HFFc6 (cell line): Measurements from ENCODE around the gene TAAR8. TPM values are rescaled to one million over a fixed set of nuclear protein-coding genes. Genes with fewer than 3 reads are reported as not detected.

Source experiments
- DNase-seq: peaks from one replicate; pipeline ENCODE4 v3.0.0-alpha.2; 2018
- H3K27ac Mint-ChIP-seq: 2 replicates; pipeline ENCODE4 v1.8.0; 2020; ENCODE audit warnings: mild to moderate bottlenecking, mixed read lengths
- H3K27me3 Mint-ChIP-seq: 2 replicates; pipeline ENCODE4 v1.8.0; 2021; ENCODE audit warnings: mild to moderate bottlenecking, moderate library complexity, mixed read lengths; ENCODE audit not compliant: insufficient read depth
- H3K36me3 Mint-ChIP-seq: 2 replicates; pipeline ENCODE4 v1.8.0; 2021; ENCODE audit warnings: low read depth, mixed read lengths
- H3K4me1 Mint-ChIP-seq: 2 replicates; pipeline ENCODE4 v1.8.0; 2020; ENCODE audit warnings: low read depth, mixed read lengths
- H3K4me3 Mint-ChIP-seq: 2 replicates; pipeline ENCODE4 v1.8.0; 2020; ENCODE audit warnings: mild to moderate bottlenecking, moderate library complexity, mixed read lengths
- H3K9me3 Mint-ChIP-seq: 2 replicates; pipeline ENCODE4 v1.8.0; 2020; ENCODE audit warnings: mild to moderate bottlenecking, mixed read lengths
- CTCF ChIP-seq: fragments of 200-600 bp; sonication (generic); IDR thresholded peaks from 2 replicates; pipeline ENCODE4 v1.5.0; 2021; ENCODE audit warnings: antibody characterized with exemption, mild to moderate bottlenecking
- long read RNA-seq: library from polyadenylated mRNA; unstranded; transcript quantifications from one replicate; pipeline ENCODE4 v2.0.0, GENCODE V29; 2019
- total RNA-seq, 6 experiments: library from RNA; stranded (reverse); fragmentation: NEBNext Ultra II Directional; extraction: Animal tissue kit (Norgen Biotek cat#: 25700); gene quantifications; 2 replicates in 1 of 6; 3 replicates in 5 of 6; pipeline ENCODE4 v1.2.3, GENCODE V29; 2021

Gene TAAR8
- total RNA-seq = not detected
- long read RNA-seq = 0 reads

GRCh38 chr6:132552372-132552771, at the start of gene TAAR8:
Gene TAAR8, plus strand, starts transcription at chr6:132552672. Its CDS starts 21 bp downstream, at chr6:132552693.
- no peaks in the 10 kb centered on the region for H3K36me3 Mint-ChIP-seq
- no peak for TF ChIP-seq CTCF
- peaks cover 12% of the 10 kb centered on the region; the same call in 1 of the 2 replicates for H3K27me3 Mint-ChIP-seq
- H3K9me3 Mint-ChIP-seq = no peaks in the 10 kb centered on the region
- H3K27ac Mint-ChIP-seq = no peak within 1 kb of the TSS
- H3K4me3 Mint-ChIP-seq = no peak within 1 kb of the TSS
- no peaks in the 10 kb centered on the region for H3K4me1 Mint-ChIP-seq
- DNase-seq = no peak

- DNase-seq = no peak
- no peaks in the 10 kb centered on the region for H3K9me3 Mint-ChIP-seq
- peaks cover 2% of the 10 kb centered on the region; the same call in 1 of the 2 replicates for H3K27me3 Mint-ChIP-seq
- H3K4me1 Mint-ChIP-seq = peaks cover 55% of the 10 kb centered on the region
- H3K27ac Mint-ChIP-seq = no peak overlapping the region
- H3K4me3 Mint-ChIP-seq = no peak overlapping the region
- H3K36me3 Mint-ChIP-seq = peaks cover 31% of the 10 kb centered on the region
- no peak for TF ChIP-seq CTCF
These were observed 47.7 kb upstream of the TAAR8 start for GRCh38 chr6:132504757-132505156.

GRCh38 chr6:132505158-132505557, 47.3 kb upstream of the TAAR8 start:
- Mint-ChIP-seq H3K27me3 (peaks cover 2% of the 10 kb centered on the region; the same call in 1 of the 2 replicates), H3K9me3 (no peaks in the 10 kb centered on the region), H3K27ac (no peak overlapping the region), H3K4me1 (peaks cover 51% of the 10 kb centered on the region), H3K4me3 (no peak overlapping the region), H3K36me3 (peaks cover 27% of the 10 kb centered on the region)
- no peak for TF ChIP-seq CTCF
- no peak for DNase-seq

- H3K9me3 Mint-ChIP-seq = no peaks in the 10 kb centered on the region
- peaks cover 2% of the 10 kb centered on the region; the same call in 1 of the 2 replicates for H3K27me3 Mint-ChIP-seq
- no peak for TF ChIP-seq CTCF
- DNase-seq = no peak
- no peak overlapping the region for H3K4me3 Mint-ChIP-seq
- no peak overlapping the region for H3K27ac Mint-ChIP-seq
- peaks cover 59% of the 10 kb centered on the region for H3K4me1 Mint-ChIP-seq
- H3K36me3 Mint-ChIP-seq = peaks cover 20% of the 10 kb centered on the region
These were observed 46.0 kb upstream of the TAAR8 start for GRCh38 chr6:132506461-132506860.

GRCh38 chr6:132506869-132507808, 45.3 kb upstream of the TAAR8 start:
- Mint-ChIP-seq H3K27ac (no peak overlapping the region), H3K27me3 (peaks cover 2% of the 10 kb centered on the region; the same call in 1 of the 2 replicates), H3K36me3 (peaks cover 18% of the 10 kb centered on the region), H3K9me3 (no peaks in the 10 kb centered on the region), H3K4me3 (no peak overlapping the region), H3K4me1 (peaks cover 63% of the 10 kb centered on the region)
- no peak for DNase-seq
- TF ChIP-seq CTCF = no peak
